Effector memory CD8-positive, alpha-beta T cell (primary cell): Measurements from ENCODE around the gene FOXO3.

ENCODE experiments used
- ATAC-seq: fragments of 150-1000 bp; cut with Tn5 transposase; replicated peaks from 2 replicates; pipeline ENCODE4 v1.10.0; 2021; ENCODE audit warnings: mild to moderate bottlenecking, moderate library complexity
- DNase-seq, 3 experiments: peaks; one replicate each; pipeline ENCODE4 v3.0.0; 2021
- H3K27ac Mint-ChIP-seq, 2 donors: one replicate each; pipeline ENCODE4 v1.8.0; 2022; ENCODE audit warnings: mild to moderate bottlenecking in 2 of 2, mixed read lengths in 2 of 2, moderate library complexity in 2 of 2
- H3K27me3 Mint-ChIP-seq, 2 donors: one replicate each; pipeline ENCODE4 v1.8.0; 2022; ENCODE audit warnings: mixed read lengths in 2 of 2
- H3K36me3 Mint-ChIP-seq: one replicate; pipeline ENCODE4 v1.8.0; 2022; ENCODE audit warnings: mild to moderate bottlenecking, moderate library complexity, mixed read lengths; ENCODE audit not compliant: insufficient read depth
- H3K4me1 Mint-ChIP-seq, 2 donors: one replicate each; pipeline ENCODE4 v1.8.0; 2022; ENCODE audit warnings: low read depth in 2 of 2, mixed read lengths in 2 of 2
- H3K4me3 Mint-ChIP-seq, 2 donors: one replicate each; pipeline ENCODE4 v1.8.0; 2022; ENCODE audit warnings: mild to moderate bottlenecking in 2 of 2, mixed read lengths in 2 of 2, moderate library complexity in 2 of 2
- H3K9me3 Mint-ChIP-seq, 2 donors: one replicate each; pipeline ENCODE4 v1.8.0; 2022; ENCODE audit warnings: mixed read lengths in 2 of 2

The FOXO3 gene

GRCh38 chr6:108710551-108710950 is 149.8 kb downstream of the FOXO3 start:
- peaks cover 20 to 22% of the 10 kb centered on the region in 2 donors for H3K4me1 Mint-ChIP-seq
- ATAC-seq: no peak
- H3K36me3 Mint-ChIP-seq: no peaks in the 10 kb centered on the region
- H3K9me3 Mint-ChIP-seq: no peaks in the 10 kb centered on the region
- no peak overlapping the region for H3K27ac Mint-ChIP-seq
- no peak overlapping the region for H3K4me3 Mint-ChIP-seq
- H3K27me3 Mint-ChIP-seq: no peaks in the 10 kb centered on the region
- DNase-seq: no peak

- Mint-ChIP-seq H3K36me3 (no peaks in the 10 kb centered on the region), H3K27me3 (no peaks in the 10 kb centered on the region), H3K27ac (no peak overlapping the region), H3K4me3 (no peak overlapping the region), H3K4me1 (peaks cover 23 to 26% of the 10 kb centered on the region in 2 donors), H3K9me3 (no peaks in the 10 kb centered on the region)
- DNase-seq (no peak), ATAC-seq (no peak)
These were observed 150.4 kb downstream of the FOXO3 start for GRCh38 chr6:108711071-108711470.

- no peak for DNase-seq
These were observed 151.1 kb downstream of the FOXO3 start for GRCh38 chr6:108711826-108712225.

GRCh38 chr6:108712946-108713345 is 152.2 kb downstream of the FOXO3 start:
- Mint-ChIP-seq H3K4me1 (peaks cover 23 to 26% of the 10 kb centered on the region in 2 donors), H3K9me3 (no peaks in the 10 kb centered on the region), H3K27ac (no peak overlapping the region), H3K36me3 (no peaks in the 10 kb centered on the region), H3K4me3 (no peak overlapping the region), H3K27me3 (no peaks in the 10 kb centered on the region)
- ATAC-seq (no peak), DNase-seq (no peak)

More at GRCh38 chr6:108711826-108712225, 151.1 kb downstream of the FOXO3 start:
- Mint-ChIP-seq H3K27me3 (no peaks in the 10 kb centered on the region), H3K27ac (no peak overlapping the region), H3K4me3 (no peak overlapping the region), H3K9me3 (no peaks in the 10 kb centered on the region), H3K4me1 (peaks cover 23 to 26% of the 10 kb centered on the region in 2 donors), H3K36me3 (no peaks in the 10 kb centered on the region)
- no peak for ATAC-seq

- H3K4me3 Mint-ChIP-seq: peak overlapping the region; percentile 37 to 44
These were observed 153.5 kb downstream of the FOXO3 start for GRCh38 chr6:108714101-108714765.

GRCh38 chr6:108714766-108715414 is 154.2 kb downstream of the FOXO3 start:
- Mint-ChIP-seq H3K27me3 (no peaks in the 10 kb centered on the region), H3K36me3 (no peaks in the 10 kb centered on the region), H3K9me3 (no peaks in the 10 kb centered on the region), H3K4me3 (peak overlapping the region; percentile 37 to 44), H3K4me1 (peaks cover 23 to 26% of the 10 kb centered on the region in 2 donors), H3K27ac (peak overlapping the region; percentile 47 to 55)
- DNase-seq (no peak), ATAC-seq (no peak)

More at GRCh38 chr6:108714101-108714765, 153.5 kb downstream of the FOXO3 start:
- DNase-seq (peak in 2 of 3 experiments; percentile 5 to 14), ATAC-seq (peak; percentile 92)
- H3K9me3 Mint-ChIP-seq: no peaks in the 10 kb centered on the region
- H3K27ac Mint-ChIP-seq: peak overlapping the region; percentile 1 to 47
- no peaks in the 10 kb centered on the region for H3K27me3 Mint-ChIP-seq
- H3K4me1 Mint-ChIP-seq: peaks cover 23 to 26% of the 10 kb centered on the region in 2 donors
- no peaks in the 10 kb centered on the region for H3K36me3 Mint-ChIP-seq

GRCh38 chr6:108715832-108716231 is 155.1 kb downstream of the FOXO3 start:
- no peak for ATAC-seq
- H3K27me3 Mint-ChIP-seq: no peaks in the 10 kb centered on the region
- H3K36me3 Mint-ChIP-seq: no peaks in the 10 kb centered on the region
- H3K9me3 Mint-ChIP-seq: no peaks in the 10 kb centered on the region
- DNase-seq: no peak
- peak overlapping the region in 1 of 2 donors; percentile 21 for H3K4me3 Mint-ChIP-seq
- H3K27ac Mint-ChIP-seq: peak overlapping the region in 1 of 2 donors; percentile 47
- peaks cover 23 to 26% of the 10 kb centered on the region in 2 donors for H3K4me1 Mint-ChIP-seq

- Mint-ChIP-seq H3K9me3 (no peaks in the 10 kb centered on the region), H3K4me1 (peaks cover 23 to 26% of the 10 kb centered on the region in 2 donors), H3K27me3 (peaks cover 0 to 9% of the 10 kb centered on the region in 2 donors), H3K4me3 (no peak overlapping the region), H3K36me3 (no peaks in the 10 kb centered on the region), H3K27ac (no peak overlapping the region)
- ATAC-seq (no peak), DNase-seq (no peak)
These were observed 156.4 kb downstream of the FOXO3 start for GRCh38 chr6:108716801-108717791.

- Mint-ChIP-seq H3K27me3 (peaks cover 0 to 9% of the 10 kb centered on the region in 2 donors), H3K27ac (no peak overlapping the region), H3K36me3 (no peaks in the 10 kb centered on the region), H3K4me1 (peaks cover 12 to 13% of the 10 kb centered on the region in 2 donors), H3K4me3 (no peak overlapping the region), H3K9me3 (peaks cover 0 to 6% of the 10 kb centered on the region in 2 donors)
- DNase-seq (no peak), ATAC-seq (no peak)
These were observed 158.8 kb downstream of the FOXO3 start for GRCh38 chr6:108719477-108719876.

GRCh38 chr6:108720827-108721226 is 160.1 kb downstream of the FOXO3 start:
- peaks cover under 1 to 1% of the 10 kb centered on the region in 2 donors for H3K4me1 Mint-ChIP-seq
- DNase-seq: no peak
- no peak overlapping the region for H3K27ac Mint-ChIP-seq
- H3K27me3 Mint-ChIP-seq: peaks cover 0 to 9% of the 10 kb centered on the region in 2 donors
- no peak overlapping the region for H3K4me3 Mint-ChIP-seq
- H3K9me3 Mint-ChIP-seq: peaks cover 0 to 6% of the 10 kb centered on the region in 2 donors
- no peak for ATAC-seq
- H3K36me3 Mint-ChIP-seq: no peaks in the 10 kb centered on the region

GRCh38 chr6:108721286-108721685 is 160.6 kb downstream of the FOXO3 start:
- ATAC-seq (no peak), DNase-seq (no peak)
- Mint-ChIP-seq H3K27ac (no peak overlapping the region), H3K36me3 (no peaks in the 10 kb centered on the region), H3K9me3 (peaks cover 0 to 6% of the 10 kb centered on the region in 2 donors), H3K4me3 (no peak overlapping the region), H3K27me3 (peaks cover 0 to 9% of the 10 kb centered on the region in 2 donors), H3K4me1 (no peaks in the 10 kb centered on the region)

- DNase-seq: no peak
- H3K9me3 Mint-ChIP-seq: peaks cover 0 to 6% of the 10 kb centered on the region in 2 donors
- H3K27me3 Mint-ChIP-seq: peaks cover 0 to 14% of the 10 kb centered on the region in 2 donors
- no peak for ATAC-seq
- no peak overlapping the region for H3K27ac Mint-ChIP-seq
- H3K4me3 Mint-ChIP-seq: no peak overlapping the region
- no peaks in the 10 kb centered on the region for H3K36me3 Mint-ChIP-seq
- peaks cover 0 to 3% of the 10 kb centered on the region in 2 donors for H3K4me1 Mint-ChIP-seq
These were observed 162.9 kb downstream of the FOXO3 start for GRCh38 chr6:108723594-108723993.

- H3K36me3 Mint-ChIP-seq: no peaks in the 10 kb centered on the region
- ATAC-seq (no peak), DNase-seq (no peak)
- no peak overlapping the region for H3K27ac Mint-ChIP-seq
- H3K9me3 Mint-ChIP-seq: peaks cover 0 to 6% of the 10 kb centered on the region in 2 donors
- H3K4me3 Mint-ChIP-seq: no peak overlapping the region
- peaks cover 0 to 3% of the 10 kb centered on the region in 2 donors for H3K4me1 Mint-ChIP-seq
- peaks cover 5 to 14% of the 10 kb centered on the region in 2 donors for H3K27me3 Mint-ChIP-seq
These were observed 166.1 kb downstream of the FOXO3 start for GRCh38 chr6:108726726-108727339.
